ENCODE results near the gene BNC1.

GRCh38 chr15:83282776-83283137, 1.7 kb downstream of the BNC1 start:
- TF ChIP-seq CTCF (conservative IDR thresholded peaks at IDR 0.05 in 1 of 2, IDR thresholded peaks at IDR 0.05 in 1 of 2; ENCODE audit: low read depth in 1 of 2, low read length in 2 of 2) (no peak), EZH2 (IDR thresholded peaks at IDR 0.05; ENCODE audit: low read length, missing control alignments) (no peak)
